SK-N-SH treated with all-trans-retinoic acid at 6 μM for 48 hours (cell line): ENCODE measurements around the gene VPS41.

ENCODE experiments used
- ARNTL ChIP-seq: fragments of 450-650 bp; formaldehyde crosslinking; IDR thresholded peaks from 2 replicates; pipeline ENCODE4 v1.5.0; 2020; ENCODE audit warnings: low read depth, mild to moderate bottlenecking, moderate library complexity, borderline replicate concordance
- BACH2 ChIP-seq: fragments of 250-450 bp; sonication (Bioruptor Pico); IDR thresholded peaks from 2 replicates; pipeline ENCODE4 v1.9.0; 2021; ENCODE audit warnings: mild to moderate bottlenecking, borderline replicate concordance
- CSDC2 ChIP-seq: fragments of 250-450 bp; sonication (Bioruptor Pico); IDR thresholded peaks from 2 replicates; pipeline ENCODE4 v1.5.0; 2020; ENCODE audit warnings: mild to moderate bottlenecking, moderate library complexity
- CSRNP3 ChIP-seq: fragments of 250-450 bp; sonication (Bioruptor Pico); IDR thresholded peaks from 2 replicates; pipeline ENCODE4 v1.5.1; 2021; ENCODE audit warnings: mild to moderate bottlenecking, moderate library complexity
- GLIS3 ChIP-seq: fragments of 250-450 bp; sonication (Bioruptor Pico); IDR thresholded peaks from 2 replicates; pipeline ENCODE4 v1.5.0; 2020; ENCODE audit warnings: mild to moderate bottlenecking, moderate library complexity
- ISL1 ChIP-seq: fragments of 250-450 bp; sonication (Bioruptor Pico); IDR thresholded peaks from 2 replicates; pipeline ENCODE4 v2.1.2; 2022; ENCODE audit warnings: mild to moderate bottlenecking, moderate library complexity
- POU6F1 ChIP-seq: fragments of 250-450 bp; sonication (Bioruptor Pico); IDR thresholded peaks from 2 replicates; pipeline ENCODE4 v1.8.0; 2021; ENCODE audit warnings: low read depth, mild to moderate bottlenecking, moderate library complexity, borderline replicate concordance
- TOX ChIP-seq: fragments of 250-450 bp; sonication (Bioruptor Pico); IDR thresholded peaks from 2 replicates; pipeline ENCODE4 v1.8.0; 2021; ENCODE audit warnings: mild to moderate bottlenecking, moderate library complexity, borderline replicate concordance
- TSHZ2 ChIP-seq: fragments of 250-450 bp; sonication (Bioruptor Pico); IDR thresholded peaks from 2 replicates; pipeline ENCODE4 v1.5.0; 2020; ENCODE audit warnings: mild to moderate bottlenecking, moderate library complexity
- ZC3H10 ChIP-seq: fragments of 250-450 bp; sonication (Bioruptor Pico); IDR thresholded peaks from 2 replicates; pipeline ENCODE4 v1.5.1; 2021; ENCODE audit warnings: mild to moderate bottlenecking, moderate library complexity
- ZFP3 ChIP-seq: fragments of 250-450 bp; sonication (Bioruptor Pico); IDR thresholded peaks from 2 replicates; pipeline ENCODE4 v1.5.0; 2020; ENCODE audit warnings: mild to moderate bottlenecking, moderate library complexity
- ZNF70 ChIP-seq: fragments of 450-650 bp; formaldehyde crosslinking; IDR thresholded peaks from 2 replicates; pipeline ENCODE4 v1.5.0; 2020; ENCODE audit warnings: mild to moderate bottlenecking, moderate library complexity
- ZNF8 ChIP-seq: fragments of 450-650 bp; formaldehyde crosslinking; IDR thresholded peaks from 2 replicates; pipeline ENCODE4 v1.5.0; 2020; ENCODE audit warnings: mild to moderate bottlenecking, moderate library complexity
- TF ChIP-seq, protein P1 (sequence below): fragments of 250-450 bp; sonication (Bioruptor Pico); IDR thresholded peaks from 2 replicates; pipeline ENCODE4 v1.8.0; 2020; ENCODE audit warnings: mild to moderate bottlenecking, moderate library complexity, borderline replicate concordance

DNA sequence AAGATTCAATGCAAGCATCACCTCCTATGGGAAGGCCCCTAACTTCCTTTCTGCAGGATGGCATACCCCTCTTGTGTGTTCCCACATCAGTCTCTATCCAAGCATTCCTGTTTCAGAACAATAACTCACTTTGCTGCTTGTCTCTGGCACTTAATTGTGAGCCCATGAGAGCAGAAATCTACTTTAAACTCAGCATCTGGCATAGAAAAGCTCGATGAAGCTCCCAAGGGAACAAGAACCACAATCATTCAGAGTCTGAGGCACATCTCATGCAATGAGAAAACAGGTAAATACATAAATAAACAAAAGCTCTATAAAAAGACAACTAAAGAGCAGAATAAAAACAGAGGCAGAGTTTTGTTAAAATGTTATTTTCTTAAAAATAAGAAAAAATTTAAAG is 66.2 kb downstream of the VPS41 start:
- no peak for TF ChIP-seq ZFP3 (CRISPR knock-in tag)
- no peak for TF ChIP-seq CSRNP3 (CRISPR knock-in tag)
- no peak for TF ChIP-seq TSHZ2 (CRISPR knock-in tag)
- no peak for TF ChIP-seq ARNTL (CRISPR knock-in tag)
- no peak for TF ChIP-seq CSDC2 (CRISPR knock-in tag)
- no peak for TF ChIP-seq ZNF70 (CRISPR knock-in tag)
- no peak for TF ChIP-seq POU6F1
- TF ChIP-seq ZC3H10 (CRISPR knock-in tag) = no peak
- no peak for TF ChIP-seq GLIS3 (CRISPR knock-in tag)
- TF ChIP-seq ZNF8 (CRISPR knock-in tag) = no peak
- no peak for TF ChIP-seq ISL1 (CRISPR knock-in tag)
- TF ChIP-seq BACH2 (CRISPR knock-in tag) = no peak
- TF ChIP-seq, protein P1, sequence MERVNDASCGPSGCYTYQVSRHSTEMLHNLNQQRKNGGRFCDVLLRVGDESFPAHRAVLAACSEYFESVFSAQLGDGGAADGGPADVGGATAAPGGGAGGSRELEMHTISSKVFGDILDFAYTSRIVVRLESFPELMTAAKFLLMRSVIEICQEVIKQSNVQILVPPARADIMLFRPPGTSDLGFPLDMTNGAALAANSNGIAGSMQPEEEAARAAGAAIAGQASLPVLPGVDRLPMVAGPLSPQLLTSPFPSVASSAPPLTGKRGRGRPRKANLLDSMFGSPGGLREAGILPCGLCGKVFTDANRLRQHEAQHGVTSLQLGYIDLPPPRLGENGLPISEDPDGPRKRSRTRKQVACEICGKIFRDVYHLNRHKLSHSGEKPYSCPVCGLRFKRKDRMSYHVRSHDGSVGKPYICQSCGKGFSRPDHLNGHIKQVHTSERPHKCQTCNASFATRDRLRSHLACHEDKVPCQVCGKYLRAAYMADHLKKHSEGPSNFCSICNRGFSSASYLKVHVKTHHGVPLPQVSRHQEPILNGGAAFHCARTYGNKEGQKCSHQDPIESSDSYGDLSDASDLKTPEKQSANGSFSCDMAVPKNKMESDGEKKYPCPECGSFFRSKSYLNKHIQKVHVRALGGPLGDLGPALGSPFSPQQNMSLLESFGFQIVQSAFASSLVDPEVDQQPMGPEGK = no peak
- no peak for TF ChIP-seq TOX
